ENCODE measurements around the gene TEDC1. TPM values are rescaled to one million over a fixed set of nuclear protein-coding genes. Genes with fewer than 3 reads are reported as not detected.

The TEDC1 gene
- total and polyA plus RNA-seq, 2 donors from 2014 or later = 6.9 to 13.2 TPM

GRCh38 chr14:105473677-105474482 is 17.2 kb upstream of the TEDC1 start:
- no peak for TF ChIP-seq CTCF (IDR thresholded peaks at IDR 0.05; ENCODE audit: borderline replicate concordance, extremely low read depth, insufficient read depth)
- no peaks in the 10 kb centered on the region for H3K27me3 ChIP-seq (ENCODE audit: control insufficient read depth, insufficient read depth, low read length)
- H3K4me1 ChIP-seq (ENCODE audit: control insufficient read depth in 2 of 3, insufficient read depth in 2 of 3, low read depth in 1 of 3, low read length in 3 of 3) = peaks cover 0 to 40% (median 14%) of the 10 kb centered on the region in 3 donors
- peak overlapping the region; percentile 84 to 94 for H3K27ac ChIP-seq (ENCODE audit: low read depth in 2 of 2, low read length in 2 of 2)
- peak overlapping the region in 1 of 3 donors; percentile 69 for H3K9ac ChIP-seq (ENCODE audit: low read length in 3 of 3)
- FAIRE-seq (no peak), DNase-seq (peak; percentile 97 to 99 (median 98))
- intact Hi-C loops (cut with DNase I) = no loop called here
- peak overlapping the region in 1 of 3 donors; percentile 37 for H3K4me3 ChIP-seq (ENCODE audit: low read length in 3 of 3)
- H3K36me3 ChIP-seq (ENCODE audit: control insufficient read depth in 2 of 3, insufficient read depth in 3 of 3, low read length in 3 of 3) = no peaks in the 10 kb centered on the region
- no peaks in the 10 kb centered on the region for H3K9me3 ChIP-seq (ENCODE audit: control insufficient read depth in 2 of 3, insufficient read depth in 1 of 3, low read length in 3 of 3)

- no peak for TF ChIP-seq CTCF (IDR thresholded peaks at IDR 0.05; ENCODE audit: borderline replicate concordance, extremely low read depth, insufficient read depth)
- Histone ChIP-seq H3K27me3 (ENCODE audit: control insufficient read depth, insufficient read depth, low read length) (no peaks in the 10 kb centered on the region), H3K9me3 (ENCODE audit: control insufficient read depth in 2 of 3, insufficient read depth in 1 of 3, low read length in 3 of 3) (no peaks in the 10 kb centered on the region), H3K9ac (ENCODE audit: low read length in 3 of 3) (peak within 1 kb of the TSS; percentile 36 to 84 (median 48)), H3K4me3 (ENCODE audit: low read length in 3 of 3) (peak within 1 kb of the TSS; percentile 62 to 71 (median 65)), H3K4me1 (ENCODE audit: control insufficient read depth in 2 of 3, insufficient read depth in 2 of 3, low read depth in 1 of 3, low read length in 3 of 3) (peaks cover 0 to 38% (median 14%) of the 10 kb centered on the region in 3 donors), H3K27ac (ENCODE audit: low read depth in 2 of 2, low read length in 2 of 2) (peak within 1 kb of the TSS; percentile 91 to 97), H3K36me3 (ENCODE audit: control insufficient read depth in 2 of 3, insufficient read depth in 3 of 3, low read length in 3 of 3) (peaks cover 0 to 2% (median 0%) of the 10 kb centered on the region in 3 donors)
- intact Hi-C loops (cut with DNase I) = no loop called here
- FAIRE-seq = no peak
- DNase-seq = peak in 2 of 5 donors; percentile 76 to 85
These were observed 16.4 kb upstream of the TEDC1 start, which contains the start of gene CRIP2 for GRCh38 chr14:105474483-105475268. TSS of gene CRIP2 (plus strand) at chr14:105474821. CDS start at chr14:105474863, 42 bp downstream.

GRCh38 chr14:105475269-105476096 is 15.6 kb upstream of the TEDC1 start:
- Histone ChIP-seq H3K36me3 (ENCODE audit: control insufficient read depth in 2 of 3, insufficient read depth in 3 of 3, low read length in 3 of 3) (peaks cover 0 to 5% (median 0%) of the 10 kb centered on the region in 3 donors), H3K4me3 (ENCODE audit: low read length in 3 of 3) (peak overlapping the region; percentile 62 to 71 (median 65)), H3K9ac (ENCODE audit: low read length in 3 of 3) (peak overlapping the region; percentile 36 to 84 (median 48)), H3K27ac (ENCODE audit: low read depth in 2 of 2, low read length in 2 of 2) (peak overlapping the region; percentile 91 to 97), H3K4me1 (ENCODE audit: control insufficient read depth in 2 of 3, insufficient read depth in 2 of 3, low read depth in 1 of 3, low read length in 3 of 3) (peaks cover 0 to 43% (median 14%) of the 10 kb centered on the region in 3 donors), H3K9me3 (ENCODE audit: control insufficient read depth in 2 of 3, insufficient read depth in 1 of 3, low read length in 3 of 3) (no peaks in the 10 kb centered on the region), H3K27me3 (ENCODE audit: control insufficient read depth, insufficient read depth, low read length) (no peaks in the 10 kb centered on the region)
- intact Hi-C loops (cut with DNase I) = no loop called here
- no peak for FAIRE-seq
- peak; percentile 56 to 91 (median 77) for DNase-seq
- TF ChIP-seq CTCF (IDR thresholded peaks at IDR 0.05; ENCODE audit: borderline replicate concordance, extremely low read depth, insufficient read depth) = no peak

All from kidney (tissue), 14 donors.